Loucy (cell line): ENCODE results near the gene RGL3.

Source experiments
- EZH2phosphoT487 ChIP-seq: fragments of 200-600 bp; IDR thresholded peaks from 2 replicates; pipeline ENCODE4 v1.6.1; 2018; ENCODE audit warnings: antibody characterized with exemption, mild to moderate bottlenecking, moderate library complexity, borderline replicate concordance
- TF ChIP-seq, protein P1 (sequence below): fragments of 200-600 bp; sonication (generic); conservative IDR thresholded peaks from 2 replicates; pipeline ENCODE4 v1.5.1; 2014; ENCODE audit warnings: mild to moderate bottlenecking, antibody characterized with exemption, low read length

DNA sequence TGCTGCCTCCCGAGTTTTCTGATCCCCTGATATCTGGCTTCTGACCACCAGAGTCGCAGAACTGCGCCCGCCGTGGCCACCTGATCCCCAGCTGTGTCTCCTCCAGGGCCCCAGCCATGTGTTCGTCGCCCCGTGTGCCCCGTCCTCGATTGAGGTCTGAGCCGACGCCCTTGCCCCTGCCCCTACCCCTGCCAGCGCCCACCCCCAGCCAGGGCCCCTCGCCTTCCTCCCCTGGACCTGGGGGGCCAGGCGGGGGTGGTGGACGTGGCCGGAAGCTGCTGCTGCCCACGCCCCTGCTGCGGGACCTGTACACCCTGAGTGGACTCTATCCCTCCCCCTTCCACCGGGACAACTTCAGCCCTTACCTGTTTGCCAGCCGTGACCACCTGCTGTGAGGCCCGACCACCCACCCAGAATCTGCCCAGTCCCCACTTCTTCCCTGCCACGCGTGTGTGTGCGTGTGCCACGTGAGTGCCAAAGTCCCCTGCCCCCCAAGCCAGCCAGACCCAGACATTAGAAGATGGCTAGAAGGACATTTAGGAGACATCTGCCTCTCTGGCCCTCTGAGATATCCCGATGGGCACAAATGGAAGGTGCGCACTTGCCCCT is 54.7 kb downstream of the RGL3 start:
- TF ChIP-seq, protein P1, sequence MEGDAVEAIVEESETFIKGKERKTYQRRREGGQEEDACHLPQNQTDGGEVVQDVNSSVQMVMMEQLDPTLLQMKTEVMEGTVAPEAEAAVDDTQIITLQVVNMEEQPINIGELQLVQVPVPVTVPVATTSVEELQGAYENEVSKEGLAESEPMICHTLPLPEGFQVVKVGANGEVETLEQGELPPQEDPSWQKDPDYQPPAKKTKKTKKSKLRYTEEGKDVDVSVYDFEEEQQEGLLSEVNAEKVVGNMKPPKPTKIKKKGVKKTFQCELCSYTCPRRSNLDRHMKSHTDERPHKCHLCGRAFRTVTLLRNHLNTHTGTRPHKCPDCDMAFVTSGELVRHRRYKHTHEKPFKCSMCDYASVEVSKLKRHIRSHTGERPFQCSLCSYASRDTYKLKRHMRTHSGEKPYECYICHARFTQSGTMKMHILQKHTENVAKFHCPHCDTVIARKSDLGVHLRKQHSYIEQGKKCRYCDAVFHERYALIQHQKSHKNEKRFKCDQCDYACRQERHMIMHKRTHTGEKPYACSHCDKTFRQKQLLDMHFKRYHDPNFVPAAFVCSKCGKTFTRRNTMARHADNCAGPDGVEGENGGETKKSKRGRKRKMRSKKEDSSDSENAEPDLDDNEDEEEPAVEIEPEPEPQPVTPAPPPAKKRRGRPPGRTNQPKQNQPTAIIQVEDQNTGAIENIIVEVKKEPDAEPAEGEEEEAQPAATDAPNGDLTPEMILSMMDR: no peak
- TF ChIP-seq EZH2phosphoT487: no peak
